ENCODE measurements around the gene RSPH6A. TPM values are rescaled to one million over a fixed set of nuclear protein-coding genes. Genes with fewer than 3 reads are reported as not detected.

Gene RSPH6A
- total and polyA plus RNA-seq, 2 of the 13 experiments (the other 11 are each of a cell fraction or from before 2014, with no cell fraction given), result 0.07 TPM; not detected in 1

- TF ChIP-seq ZNF687 (CRISPR knock-in tag; IDR thresholded peaks at IDR 0.05), result peak; percentile 45; the same call in 1 of the 2 replicates
- no peak for TF ChIP-seq MIER3 (CRISPR knock-in tag; IDR thresholded peaks at IDR 0.05; ENCODE audit: borderline replicate concordance)
- TF ChIP-seq MEIS1 (CRISPR knock-in tag; IDR thresholded peaks at IDR 0.05; ENCODE audit: borderline replicate concordance), result no peak
- TF ChIP-seq TCF7 (IDR thresholded peaks at IDR 0.05; ENCODE audit: low read depth), result no peak
- TF ChIP-seq ZNF234 (CRISPR knock-in tag; conservative IDR thresholded peaks at IDR 0.05), result no peak
- no peak for TF ChIP-seq EP300 (IDR thresholded peaks at IDR 0.05; ENCODE audit: low read depth in 2 of 2, low read length in 2 of 2)
- TF ChIP-seq EP300 (CRISPR knock-in tag; IDR thresholded peaks at IDR 0.05; ENCODE audit: borderline replicate concordance), result no peak
- 0 out of 2 replicates have a peak, but pooled peaks have one; percentile 43 for TF ChIP-seq ZFP91 (CRISPR knock-in tag; IDR thresholded peaks at IDR 0.05; ENCODE audit: borderline replicate concordance)
- TF ChIP-seq ZNF616 (CRISPR knock-in tag; IDR thresholded peaks at IDR 0.05; ENCODE audit: low read depth), result no peak
- no peak for TF ChIP-seq RBFOX2 (IDR thresholded peaks at IDR 0.05; ENCODE audit: low read depth, low read length)
- no peak for TF ChIP-seq ATF3 (CRISPR knock-in tag; IDR thresholded peaks at IDR 0.05)
- no peak for TF ChIP-seq TFAP4 (IDR thresholded peaks at IDR 0.05; ENCODE audit: borderline replicate concordance, low read depth)
- TF ChIP-seq FUBP1 (CRISPR knock-in tag; IDR thresholded peaks at IDR 0.05; ENCODE audit: borderline replicate concordance), result no peak
- no peak for TF ChIP-seq ZIK1 (CRISPR knock-in tag; IDR thresholded peaks at IDR 0.05; ENCODE audit: borderline replicate concordance, low read depth)
- TF ChIP-seq NFYB (CRISPR knock-in tag; IDR thresholded peaks at IDR 0.05), result no peak
- TF ChIP-seq DMTF1 (CRISPR knock-in tag; IDR thresholded peaks at IDR 0.05), result no peak
Measured at GRCh38 chr19:45781214-45782161, 33.6 kb downstream of the RSPH6A start (continued).

Measured in HepG2 (cell line).